Bone marrow (tissue), 2 donors: Measurements from ENCODE around the gene BTBD19.
A peak's percentile ranks its signal among the peaks of the same experiment; 100 is the strongest.
"Not testable (repeated sequence)": the region's sequence is repeated elsewhere in the genome, so short reads cannot be mapped to it uniquely, and the experiment has no call there.

Experiments used
- DNase-seq, 2 donors: peaks; one replicate each; lab custom pipeline; 2025; lab: John Stamatoyannopoulos, UW

Gene BTBD19

GRCh38 chr1:44787506-44787905 lies 20.8 kb upstream of the BTBD19 start:
- DNase-seq: no peak

- no peak for DNase-seq
Observed at GRCh38 chr1:44788120-44788860, 20.0 kb upstream of the BTBD19 start, which contains the start of gene BEST4. Gene BEST4, minus strand, starts transcription at chr1:44788170. Its CDS starts 465 bp downstream, at chr1:44787705.

GRCh38 chr1:44790968-44791801 lies 17.1 kb upstream of the BTBD19 start:
- no peak for DNase-seq

- no peak for DNase-seq
Observed at GRCh38 chr1:44792736-44793502, 15.4 kb upstream of the BTBD19 start.

GRCh38 chr1:44797886-44798285 lies 10.4 kb upstream of the BTBD19 start:
- not testable (repeated sequence) for DNase-seq

- DNase-seq: no peak
Observed at GRCh38 chr1:44798481-44799365, 9.6 kb upstream of the BTBD19 start.

GRCh38 chr1:44799770-44800584 lies 8.3 kb upstream of the BTBD19 start, which contains the start of gene PLK3:
Gene PLK3, plus strand, starts transcription at chr1:44800377. Its CDS starts 87 bp downstream, at chr1:44800464.
- DNase-seq: peak; percentile 94 to 96

GRCh38 chr1:44801491-44802305 lies 6.6 kb upstream of the BTBD19 start:
- no peak for DNase-seq

- DNase-seq: no peak
Observed at GRCh38 chr1:44802306-44803061, 5.8 kb upstream of the BTBD19 start.

GRCh38 chr1:44803062-44803311 lies 5.3 kb upstream of the BTBD19 start:
- no peak for DNase-seq

- no peak for DNase-seq
Observed at GRCh38 chr1:44803312-44804095, 4.8 kb upstream of the BTBD19 start.

- no peak for DNase-seq
Observed at GRCh38 chr1:44805311-44806024, 2.9 kb upstream of the BTBD19 start.

GRCh38 chr1:44806025-44806703 lies 2.2 kb upstream of the BTBD19 start:
- no peak for DNase-seq

GRCh38 chr1:44806704-44807363 lies 1.5 kb upstream of the BTBD19 start, which contains the start of gene DYNLT4:
Gene DYNLT4, minus strand, starts transcription at chr1:44807351. Its CDS starts 683 bp downstream, at chr1:44806668.
- no peak for DNase-seq

- peak; percentile 98 to 100 for DNase-seq
Observed at GRCh38 chr1:44807364-44808062, 810 bp upstream of the BTBD19 start.
